GM23248 (cell line): ENCODE measurements around the gene MIER1. TPM values are rescaled to one million over a fixed set of nuclear protein-coding genes. Genes with fewer than 3 reads are reported as not detected.

Source experiments
- DNase-seq: peaks from one replicate; pipeline ENCODE4 v3.0.0-alpha.2; 2015
- H2AFZ ChIP-seq: fragments of 200-600 bp; sonication (generic); 2 replicates; pipeline ENCODE4 v1.6.1; 2016; ENCODE audit warnings: antibody characterized with exemption
- H3F3A ChIP-seq: fragments of 200-600 bp; sonication (generic); 2 replicates; pipeline ENCODE4 v1.6.1; 2016; ENCODE audit warnings: mild to moderate bottlenecking, antibody characterized with exemption, mixed run types; ENCODE audit not compliant: insufficient read depth
- H3K27ac ChIP-seq: fragments of 200-600 bp; sonication (generic); 2 replicates; pipeline ENCODE4 v1.5.1; 2016; ENCODE audit warnings: mild to moderate bottlenecking
- H3K27me3 ChIP-seq: fragments of 200-600 bp; sonication (generic); replicated peaks from 2 replicates; pipeline ENCODE4 v1.6.1; 2016; ENCODE audit warnings: mild to moderate bottlenecking; ENCODE audit not compliant: insufficient read depth
- H3K36me3 ChIP-seq: fragments of 200-600 bp; sonication (generic); 2 replicates; pipeline ENCODE4 v1.6.1; 2016; ENCODE audit warnings: low read depth, mild to moderate bottlenecking
- H3K4me1 ChIP-seq: fragments of 200-600 bp; sonication (generic); 2 replicates; pipeline ENCODE4 v1.6.1; 2016; ENCODE audit warnings: mild to moderate bottlenecking; ENCODE audit not compliant: insufficient read depth
- H3K4me2 ChIP-seq: fragments of 200-600 bp; sonication (generic); one replicate; pipeline ENCODE4 v1.6.1; 2016; ENCODE audit warnings: mild to moderate bottlenecking; ENCODE audit not compliant: unreplicated experiment
- H3K4me3 ChIP-seq: fragments of 200-600 bp; sonication (generic); 2 replicates; pipeline ENCODE4 v1.5.1; 2016; ENCODE audit warnings: mild to moderate bottlenecking
- H3K79me2 ChIP-seq: fragments of 200-600 bp; sonication (generic); 2 replicates; pipeline ENCODE4 v1.6.1; 2016; ENCODE audit warnings: mild to moderate bottlenecking; ENCODE audit not compliant: insufficient read depth
- H3K9ac ChIP-seq: fragments of 200-600 bp; sonication (generic); 2 replicates; pipeline ENCODE4 v1.6.1; 2016; ENCODE audit warnings: mild to moderate bottlenecking
- H3K9me2 ChIP-seq: fragments of 200-600 bp; sonication (generic); 2 replicates; pipeline ENCODE4 v1.6.1; 2016; ENCODE audit warnings: mixed run types, mild to moderate bottlenecking, moderate library complexity; ENCODE audit not compliant: insufficient read depth
- H3K9me3 ChIP-seq: fragments of 200-600 bp; sonication (generic); one replicate; pipeline ENCODE4 v1.6.1; 2017; ENCODE audit warnings: low read depth
- H4K20me1 ChIP-seq: fragments of 200-600 bp; sonication (generic); 2 replicates; pipeline ENCODE4 v1.6.0; 2016; ENCODE audit not compliant: insufficient read depth
- EZH2 ChIP-seq: fragments of 200-600 bp; sonication (generic); IDR thresholded peaks from 2 replicates; pipeline ENCODE4 v1.6.1; 2018; ENCODE audit warnings: antibody characterized with exemption, mild to moderate bottlenecking; ENCODE audit not compliant: insufficient read depth, poor library complexity, severe bottlenecking
- EZH2phosphoT487 ChIP-seq: fragments of 200-600 bp; sonication (generic); IDR thresholded peaks from 2 replicates; pipeline ENCODE4 v1.6.1; 2018; ENCODE audit warnings: antibody characterized with exemption, moderate library complexity, mild to moderate bottlenecking, low read depth; ENCODE audit not compliant: insufficient read depth
- WGBS, 2 experiments: methylation state at CpG; one replicate each; pipeline ENCODE4 v1.1.6; 2015 to 2017; ENCODE audit warnings: low lambda C conversion rate in 2 of 2, low coverage in 1 of 2; ENCODE audit errors: missing lambda C conversion rate in 2 of 2; 5-methylcytosine and 5-hydroxymethylcytosine counted together
- in situ Hi-C: fragments of 300-500 bp; cut with MboI; formaldehyde crosslinking; loops from 2 replicates; pipeline ENCODE4 v1.15.0; 2020
- polyA plus RNA-seq: library from polyadenylated mRNA; unstranded; fragments of >200 nt; fragmentation: Nextera tagmentation; extraction: Ambion mirVana; gene quantifications from 2 replicates; pipeline ENCODE4 v1.2.1, GENCODE V29; 2016
- total RNA-seq: library from RNA; depleted of rRNA; stranded (reverse); fragments of >200 nt; shearing (Covaris generic); gene quantifications from 2 replicates; pipeline ENCODE4 v1.2.3, GENCODE V29; 2014

Gene MIER1
- total and polyA plus RNA-seq, 2 experiments from 2014 or later: 34.8 to 36.8 TPM

DNA sequence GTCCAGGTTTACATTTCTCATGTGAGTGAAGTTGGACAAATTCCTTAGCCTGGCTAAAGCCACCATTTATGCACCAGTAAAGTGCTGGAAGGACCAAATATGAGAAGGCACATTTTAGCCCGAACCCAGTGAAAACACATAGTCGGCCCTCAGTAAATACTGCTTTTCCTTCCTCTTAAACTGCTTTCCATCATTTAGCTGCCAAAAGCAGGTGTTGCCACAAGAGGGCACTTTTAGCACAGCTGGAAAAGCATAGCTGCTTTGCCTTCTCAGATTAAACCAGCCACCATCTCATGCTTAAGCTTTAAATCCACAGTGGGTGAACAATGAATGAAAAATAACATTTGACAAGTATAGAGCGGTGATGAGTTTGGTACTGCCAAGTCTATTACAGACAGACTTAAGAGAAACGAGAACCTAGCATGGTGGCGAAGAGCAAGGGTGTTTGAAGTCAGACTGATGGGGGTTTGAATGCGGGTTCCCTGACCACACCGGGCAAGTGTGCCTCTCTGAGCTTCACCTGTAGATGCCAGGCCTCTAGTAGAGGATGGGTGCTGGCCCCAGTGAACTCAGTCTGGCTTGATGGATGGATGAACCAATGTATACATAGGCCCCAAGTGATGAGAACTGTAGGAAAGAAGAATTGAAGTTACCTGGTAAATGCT, 71.4 kb downstream of the MIER1 start:
- no peaks in the 10 kb centered on the region for H3K27me3 ChIP-seq
- H4K20me1 ChIP-seq: no peaks in the 10 kb centered on the region
- H3K9me2 ChIP-seq: no peaks in the 10 kb centered on the region
- no peak overlapping the region for H2AFZ ChIP-seq
- TF ChIP-seq EZH2phosphoT487 (no peak), EZH2 (no peak)
- peak; percentile 85 for DNase-seq
- no peak overlapping the region for H3K27ac ChIP-seq
- 57 to 61% methylated on average over 7 of the region's 7 CpGs for WGBS, 2 experiments
- H3K4me2 ChIP-seq: no peak overlapping the region
- no peak overlapping the region for H3K9ac ChIP-seq
- in situ Hi-C loops: loop anchor here (5.0 kb wide), 1 partner anchor 151 kb away; no protein-coding TSS in a partner anchor
- no peaks in the 10 kb centered on the region for H3K36me3 ChIP-seq
- H3K79me2 ChIP-seq: no peaks in the 10 kb centered on the region
- H3K4me1 ChIP-seq: no peaks in the 10 kb centered on the region
- no peaks in the 10 kb centered on the region for H3K9me3 ChIP-seq
- peaks cover 14% of the 10 kb centered on the region; the same call in 1 of the 2 replicates for H3F3A ChIP-seq
- no peak overlapping the region for H3K4me3 ChIP-seq

DNA sequence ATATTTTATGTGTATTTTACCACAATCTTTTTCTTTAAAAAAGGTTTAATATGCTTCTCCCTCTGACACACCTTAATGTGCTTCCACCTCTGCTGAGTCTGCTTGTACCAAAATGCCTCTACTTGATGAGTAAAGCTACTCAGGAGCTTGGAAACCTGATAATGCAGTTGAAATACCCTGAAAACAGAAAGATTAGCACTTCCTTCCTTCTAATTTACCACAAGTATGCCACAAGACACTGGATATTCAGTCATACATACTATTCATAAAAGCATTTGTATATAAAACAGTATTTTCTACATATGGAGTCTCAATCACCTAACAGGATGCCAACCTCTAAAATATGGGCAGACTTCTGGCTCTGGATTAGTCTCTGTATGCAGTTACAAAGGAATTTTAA, 74.2 kb downstream of the MIER1 start:
- H3K27me3 ChIP-seq: no peaks in the 10 kb centered on the region
- H3K9me2 ChIP-seq: no peaks in the 10 kb centered on the region
- in situ Hi-C loops: loop anchor here (5.0 kb wide), 1 partner anchor 148 kb away; no protein-coding TSS in a partner anchor
- H3K9ac ChIP-seq: no peak overlapping the region
- no peak overlapping the region for H2AFZ ChIP-seq
- no peaks in the 10 kb centered on the region for H4K20me1 ChIP-seq
- no peak overlapping the region for H3K4me2 ChIP-seq
- no peak overlapping the region for H3K27ac ChIP-seq
- no peak for DNase-seq
- no peaks in the 10 kb centered on the region for H3K4me1 ChIP-seq
- no peak for TF ChIP-seq EZH2
- TF ChIP-seq EZH2phosphoT487: no peak
- H3K36me3 ChIP-seq: peaks cover 1% of the 10 kb centered on the region; the same call in 1 of the 2 replicates
- no peaks in the 10 kb centered on the region for H3K9me3 ChIP-seq
- no peak overlapping the region for H3K4me3 ChIP-seq
- H3K79me2 ChIP-seq: no peaks in the 10 kb centered on the region
- H3F3A ChIP-seq: no peaks in the 10 kb centered on the region

- Histone ChIP-seq H3K4me1 (no peaks in the 10 kb centered on the region), H2AFZ (no peak overlapping the region), H3K27ac (no peak overlapping the region), H3K9me2 (no peaks in the 10 kb centered on the region), H3K4me2 (no peak overlapping the region), H3K27me3 (no peaks in the 10 kb centered on the region), H3K9ac (no peak overlapping the region), H4K20me1 (no peaks in the 10 kb centered on the region), H3K36me3 (peaks cover 8% of the 10 kb centered on the region; the same call in 1 of the 2 replicates), H3K9me3 (no peaks in the 10 kb centered on the region), H3K79me2 (no peaks in the 10 kb centered on the region), H3K4me3 (no peak overlapping the region), H3F3A (no peaks in the 10 kb centered on the region)
- no peak for DNase-seq
- WGBS, 2 experiments: 91 to 92% methylated on average over 7 of the region's 7 CpGs
- in situ Hi-C loops: loop anchor here (5.0 kb wide), 1 partner anchor 147 kb away; no protein-coding TSS in a partner anchor
- no peak for TF ChIP-seq EZH2
- no peak for TF ChIP-seq EZH2phosphoT487
Observed at GRCh38 chr1:66999640-67000400, 75.0 kb downstream of the MIER1 start.

GRCh38 chr1:67001682-67002425, 77.1 kb downstream of the MIER1 start:
- no peak overlapping the region for H3K4me2 ChIP-seq

More at GRCh38 chr1:67001682-67002425, 77.1 kb downstream of the MIER1 start:
- no peak for DNase-seq
- 95 to 96% methylated on average over 5 of the region's 5 CpGs for WGBS, 2 experiments
- no peak overlapping the region for H3K4me3 ChIP-seq
- H3K9me2 ChIP-seq: no peaks in the 10 kb centered on the region
- no peaks in the 10 kb centered on the region for H3K27me3 ChIP-seq
- in situ Hi-C loops: no loop called here
- H3F3A ChIP-seq: no peaks in the 10 kb centered on the region
- no peak for TF ChIP-seq EZH2
- TF ChIP-seq EZH2phosphoT487: no peak
- no peak overlapping the region for H3K9ac ChIP-seq
- H3K27ac ChIP-seq: no peak overlapping the region
- H3K79me2 ChIP-seq: no peaks in the 10 kb centered on the region
- no peaks in the 10 kb centered on the region for H3K4me1 ChIP-seq
- no peak overlapping the region for H2AFZ ChIP-seq
- no peaks in the 10 kb centered on the region for H3K9me3 ChIP-seq
- H4K20me1 ChIP-seq: no peaks in the 10 kb centered on the region
- H3K36me3 ChIP-seq: peaks cover 13% of the 10 kb centered on the region; the same call in 1 of the 2 replicates
